ENCODE data around the gene CEP170B.
"Not testable (repeated sequence)": the region's sequence is repeated elsewhere in the genome, so short reads cannot be mapped to it uniquely, and the experiment has no call there.

CEP170B gene

DNA sequence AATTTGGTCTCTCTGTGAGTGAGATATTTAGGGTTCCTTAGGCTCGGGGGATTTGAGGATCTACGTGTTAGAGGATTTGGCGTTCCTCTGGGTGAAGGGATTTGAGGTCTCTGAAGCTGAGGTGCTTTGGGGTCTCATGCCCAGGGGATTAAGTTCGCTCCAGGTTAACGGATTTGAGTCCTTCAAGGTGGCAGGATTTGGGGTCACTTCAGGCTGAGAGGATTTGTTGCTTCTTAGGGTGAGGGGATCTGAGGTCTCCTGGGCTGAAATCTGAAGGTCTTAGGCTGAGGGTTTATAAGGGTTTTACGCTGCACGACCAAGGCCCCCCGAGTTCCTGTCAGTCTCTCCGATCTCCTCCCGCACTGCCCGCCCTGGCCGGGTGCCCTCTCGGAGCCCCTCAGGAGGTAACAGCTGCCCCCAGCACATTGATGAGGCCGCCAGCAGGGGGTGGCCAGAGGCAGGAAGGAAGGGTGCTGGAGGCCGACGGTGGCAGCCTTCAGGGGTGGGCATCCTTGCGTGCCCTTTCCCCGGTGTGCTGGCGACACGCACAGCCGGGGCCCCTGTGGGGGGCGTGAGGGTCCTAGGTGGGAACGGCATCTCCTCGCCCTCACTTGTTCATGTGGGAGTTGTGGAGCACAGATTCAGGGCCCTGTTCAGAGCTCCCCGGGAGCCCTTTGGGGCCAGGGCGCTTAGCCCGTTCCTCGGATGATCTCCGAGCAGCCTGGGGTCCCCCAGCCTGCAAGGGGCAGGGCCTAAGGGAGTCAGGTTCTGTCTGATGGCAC lies 14.3 kb downstream of the CEP170B start:
- DNase-seq (ENCODE audit: low spot score): no peak

DNA sequence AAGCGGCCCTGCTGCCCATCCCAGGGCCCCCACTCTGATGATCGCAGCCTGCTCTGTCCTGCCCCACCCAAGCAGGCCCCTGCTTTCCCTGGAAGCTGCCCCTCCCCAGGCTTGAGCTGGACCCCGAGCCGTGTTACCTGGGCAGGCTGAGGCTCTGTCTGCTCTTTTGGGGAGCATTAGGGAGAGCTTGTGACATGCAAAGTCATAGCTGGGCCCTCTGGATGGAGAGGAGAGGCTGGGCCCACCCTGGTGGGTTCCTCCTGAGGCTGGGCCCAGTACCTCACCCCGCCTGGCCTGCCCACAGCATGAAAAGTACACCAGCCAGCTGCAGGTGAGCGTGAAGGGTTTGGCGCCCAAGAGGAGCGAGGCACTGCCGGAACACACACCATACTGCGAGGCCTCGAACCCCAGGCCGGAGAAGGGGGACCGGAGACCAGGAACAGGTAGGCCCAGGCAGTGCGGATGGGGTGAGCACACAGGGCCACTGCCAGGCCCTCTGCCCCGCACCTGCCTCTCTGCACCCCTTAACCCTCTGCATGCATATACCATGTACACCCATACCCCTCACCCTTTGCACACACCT lies 15.0 kb downstream of the CEP170B start:
- no peak for DNase-seq (ENCODE audit: low spot score)

DNA sequence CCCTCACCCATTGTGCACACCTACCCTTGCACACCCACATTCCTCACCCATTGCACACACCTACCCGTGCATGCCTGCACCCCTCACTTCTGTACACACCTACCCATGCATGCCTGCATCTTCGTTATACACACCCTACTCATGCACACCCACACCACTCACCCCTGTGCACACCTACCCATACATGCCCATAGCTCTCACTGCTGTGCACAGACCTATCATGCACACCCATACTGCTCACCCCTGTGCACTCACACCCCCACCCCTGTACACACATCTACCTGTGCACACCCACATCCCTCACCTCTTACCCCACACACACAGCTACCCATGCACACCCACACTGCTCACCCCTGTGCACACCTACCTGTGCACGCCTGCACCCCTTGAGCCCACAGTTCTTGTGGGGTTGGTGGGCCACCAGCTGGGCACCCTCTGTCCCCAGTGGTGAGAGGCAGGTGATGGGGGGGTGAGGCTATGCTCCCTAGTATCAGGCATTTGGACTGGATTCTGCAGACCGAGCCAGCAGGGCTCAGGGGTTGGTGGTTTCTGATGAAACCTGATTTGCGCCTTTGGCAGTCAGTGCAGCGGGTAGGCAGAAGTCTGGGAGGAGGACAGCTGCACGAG lies 15.6 kb downstream of the CEP170B start:
- DNase-seq (ENCODE audit: low spot score): no peak

DNA sequence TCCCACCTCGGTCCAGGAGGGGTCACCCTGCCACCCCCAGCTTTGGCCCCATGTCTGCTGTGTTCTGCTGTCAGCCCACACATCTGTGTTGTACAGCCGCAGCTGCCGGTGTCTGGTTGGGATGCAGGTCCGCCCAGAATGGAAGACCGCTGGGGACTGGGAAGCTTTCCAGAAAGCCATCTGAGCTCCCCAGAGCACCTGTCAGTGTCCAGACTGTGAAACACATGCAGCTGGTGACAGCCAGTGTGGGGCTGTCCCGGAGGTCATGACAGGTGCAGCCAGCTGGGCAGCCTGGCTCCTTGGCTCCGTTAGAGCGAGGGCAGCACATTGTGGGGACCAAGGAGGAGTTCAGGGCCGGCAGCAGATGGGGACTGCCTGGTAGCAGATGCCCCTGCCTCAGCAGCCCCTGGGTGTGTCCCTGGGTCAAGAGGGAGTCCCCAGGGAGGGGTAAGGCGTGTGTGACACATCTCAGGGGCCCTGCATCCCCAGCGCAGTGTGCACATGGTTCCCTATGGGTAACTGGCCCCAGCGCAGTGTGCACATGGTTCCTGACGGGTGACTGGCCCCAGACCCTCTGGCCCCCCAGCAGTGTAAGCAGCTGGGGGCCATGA lies 16.4 kb downstream of the CEP170B start:
- no peak for DNase-seq (ENCODE audit: low spot score)

DNA sequence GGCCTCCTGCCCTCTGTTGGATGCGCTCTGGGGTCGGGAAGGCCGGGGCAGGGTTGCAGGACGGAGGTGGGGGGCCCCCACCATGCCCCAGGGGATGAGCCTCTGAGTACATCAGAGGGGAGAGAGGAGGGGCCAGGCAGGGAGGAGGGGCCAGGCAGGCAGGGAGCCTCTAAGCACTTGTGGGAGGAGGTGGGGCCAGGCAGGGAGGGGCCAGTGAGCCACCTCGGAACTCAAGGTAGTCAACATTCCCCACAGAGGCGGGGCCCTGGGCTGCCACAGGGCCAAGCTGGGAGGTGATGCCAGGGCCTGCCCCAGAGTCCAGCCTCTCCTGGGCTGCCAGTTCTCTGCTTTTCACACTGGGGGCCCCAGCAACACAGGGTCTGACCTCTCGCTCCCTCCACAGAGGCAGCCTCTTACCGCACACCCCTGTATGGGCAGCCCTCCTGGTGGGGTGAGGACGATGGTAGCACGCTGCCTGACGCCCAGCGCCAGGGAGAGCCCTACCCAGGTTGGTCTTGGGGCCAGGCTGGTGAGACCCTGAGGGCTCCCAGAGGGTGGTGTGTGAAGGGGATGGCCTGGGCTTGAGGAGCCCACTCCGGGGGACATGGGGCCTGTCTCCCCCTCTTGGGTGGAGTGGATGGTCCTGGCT lies 17.4 kb downstream of the CEP170B start:
- no peak for DNase-seq (ENCODE audit: low spot score)

DNA sequence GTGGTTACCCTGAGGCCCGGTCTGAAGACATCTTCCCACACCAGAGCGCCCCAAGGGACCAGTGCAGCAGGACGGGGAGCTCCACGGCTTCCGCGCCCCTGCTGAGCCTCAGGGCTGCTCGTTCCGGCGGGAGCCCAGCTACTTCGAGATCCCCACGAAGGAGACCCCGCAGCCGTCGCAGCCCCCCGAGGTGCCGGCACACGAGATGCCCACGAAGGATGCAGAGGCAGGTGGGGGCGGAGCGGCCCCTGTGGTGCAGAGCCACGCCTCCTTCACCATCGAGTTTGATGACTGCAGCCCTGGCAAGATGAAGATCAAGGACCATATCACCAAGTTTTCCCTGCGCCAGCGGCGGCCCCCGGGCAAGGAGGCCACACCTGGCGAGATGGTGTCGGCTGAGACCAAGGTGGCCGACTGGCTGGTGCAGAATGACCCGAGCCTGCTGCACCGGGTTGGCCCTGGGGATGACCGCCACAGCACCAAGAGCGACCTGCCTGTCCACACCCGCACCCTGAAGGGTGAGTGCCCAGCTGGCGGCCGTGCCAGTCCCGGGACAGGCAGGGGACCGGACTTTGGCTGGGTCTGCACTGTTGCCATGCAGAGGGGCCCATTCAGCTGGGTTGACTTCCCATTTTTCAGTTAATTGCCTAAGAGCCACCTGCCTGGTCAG lies 18.1 kb downstream of the CEP170B start:
- DNase-seq (ENCODE audit: low spot score): no peak

DNA sequence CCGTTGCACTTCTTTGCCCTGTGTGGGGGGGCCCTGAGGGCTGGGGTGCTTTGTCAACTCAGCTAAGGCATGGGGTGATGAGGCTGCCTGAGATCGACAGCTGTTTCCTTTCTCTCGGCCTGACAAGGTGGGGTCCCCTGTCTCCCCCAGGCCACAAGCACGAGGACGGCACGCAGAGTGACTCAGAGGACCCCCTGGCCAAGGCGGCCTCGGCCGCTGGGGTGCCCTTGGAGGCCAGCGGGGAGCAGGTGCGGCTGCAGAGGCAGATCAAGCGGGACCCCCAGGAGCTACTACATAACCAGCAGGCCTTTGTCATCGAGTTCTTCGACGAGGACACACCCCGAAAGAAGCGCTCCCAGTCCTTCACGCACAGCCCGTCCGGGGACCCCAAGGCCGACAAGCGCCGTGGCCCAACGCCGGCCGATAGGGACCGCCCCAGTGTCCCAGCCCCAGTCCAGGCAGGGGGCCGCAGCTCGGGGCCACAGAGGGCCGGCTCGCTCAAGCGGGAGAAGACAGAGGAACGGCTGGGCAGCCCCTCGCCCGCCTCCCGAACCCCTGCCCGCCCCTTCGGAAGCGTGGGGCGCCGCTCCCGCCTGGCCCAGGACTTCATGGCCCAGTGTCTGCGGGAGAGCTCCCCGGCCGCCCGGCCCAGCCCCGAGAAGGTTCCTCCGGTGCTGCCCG lies 18.8 kb downstream of the CEP170B start:
- DNase-seq (ENCODE audit: low spot score): no peak

DNA sequence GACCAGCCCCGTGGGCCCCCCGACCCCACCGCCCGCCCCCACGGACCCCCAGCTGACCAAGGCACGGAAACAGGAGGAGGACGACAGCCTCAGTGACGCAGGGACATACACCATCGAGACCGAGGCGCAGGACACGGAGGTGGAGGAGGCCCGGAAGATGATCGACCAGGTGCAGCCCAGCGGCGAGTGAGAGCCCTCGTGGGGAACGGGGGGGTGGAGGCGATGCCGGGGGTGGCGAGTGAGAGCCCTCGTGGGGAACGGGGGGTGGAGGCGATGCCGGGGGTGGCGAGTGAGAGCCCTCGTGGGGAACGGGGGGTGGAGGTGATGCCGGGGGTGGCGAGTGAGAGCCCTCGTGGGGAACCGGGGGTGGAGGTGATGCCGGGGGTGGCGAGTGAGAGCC lies 19.3 kb downstream of the CEP170B start:
- not testable (repeated sequence) for DNase-seq (ENCODE audit: low spot score)

DNA sequence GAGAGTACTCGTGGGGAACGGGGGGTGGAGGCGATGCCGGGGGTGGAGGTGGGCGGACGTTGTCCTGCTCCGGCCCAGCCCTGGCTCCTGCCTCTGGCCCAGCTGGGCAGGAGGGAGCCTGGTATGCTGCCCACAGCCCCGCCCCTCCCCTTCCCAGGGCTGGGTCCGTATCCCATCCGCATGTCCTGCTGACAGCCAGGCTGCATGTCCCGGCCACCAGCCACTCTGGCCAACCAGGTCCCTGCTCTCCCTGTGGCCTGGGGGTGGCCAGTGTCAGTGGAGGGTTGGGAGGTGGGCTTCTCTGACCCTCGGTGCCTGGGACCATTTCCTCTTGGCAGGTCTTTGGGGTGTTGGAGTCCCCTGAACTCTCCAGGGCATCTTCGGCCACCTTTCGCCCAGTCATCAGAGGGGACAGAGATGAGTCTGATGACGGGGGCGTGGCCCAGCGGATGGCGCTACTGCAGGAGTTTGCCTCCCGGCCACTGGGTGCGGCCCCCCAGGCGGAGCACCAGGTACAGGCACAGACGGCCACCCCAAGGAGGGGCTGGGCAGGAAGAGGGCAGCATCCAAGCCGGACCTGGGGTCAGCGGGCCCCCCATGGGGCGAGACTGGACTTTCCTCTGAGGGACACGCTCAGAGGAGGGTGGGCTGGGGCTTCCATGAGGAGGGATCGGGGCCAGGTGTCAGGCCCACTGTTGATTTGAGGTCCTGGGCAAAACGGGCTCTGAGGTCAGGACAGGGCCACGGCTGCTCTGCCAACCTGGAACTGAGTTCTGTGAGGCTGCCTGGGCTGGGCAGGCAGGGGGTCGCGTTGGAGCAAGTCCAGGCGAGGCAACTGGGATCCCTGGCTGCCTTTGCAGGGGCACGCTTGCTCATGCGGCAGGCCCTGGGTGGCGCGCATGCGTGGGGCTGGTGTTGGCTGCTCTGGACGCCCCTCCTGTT lies 20.2 kb downstream of the CEP170B start:
- DNase-seq (ENCODE audit: low spot score): no peak

DNA sequence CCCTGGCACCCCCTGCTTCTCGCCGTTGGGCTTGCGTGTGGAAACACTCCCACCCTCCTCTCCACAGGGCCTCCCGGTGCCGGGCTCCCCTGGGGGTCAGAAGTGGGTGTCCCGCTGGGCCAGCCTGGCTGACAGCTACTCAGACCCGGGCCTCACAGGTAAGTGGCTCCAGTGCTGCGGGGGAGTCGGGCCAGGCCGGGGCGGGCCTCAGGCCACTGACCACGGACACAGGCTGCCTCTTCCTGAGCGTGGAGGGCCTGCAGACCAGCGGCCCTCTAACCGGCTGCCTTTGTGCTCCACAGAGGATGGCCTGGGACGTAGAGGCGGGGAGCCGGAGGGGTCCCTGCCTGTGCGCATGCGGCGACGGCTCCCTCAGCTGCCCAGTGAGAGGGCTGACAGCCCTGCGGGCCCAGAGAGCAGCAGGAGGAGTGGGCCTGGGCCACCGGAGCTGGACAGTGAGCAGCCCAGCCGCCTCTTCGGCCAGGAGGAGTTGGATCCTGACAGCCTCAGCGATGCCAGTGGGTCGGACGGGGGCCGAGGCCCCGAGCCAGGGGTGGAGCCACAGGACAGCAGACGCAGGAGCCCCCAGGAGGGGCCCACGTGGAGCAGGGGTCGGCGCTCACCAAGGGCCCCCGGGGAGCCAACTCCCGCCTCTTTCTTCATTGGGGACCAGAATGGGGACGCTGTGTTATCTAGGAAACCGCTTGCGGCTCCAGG lies 21.1 kb downstream of the CEP170B start:
- no peak for DNase-seq (ENCODE audit: low spot score)

DNA sequence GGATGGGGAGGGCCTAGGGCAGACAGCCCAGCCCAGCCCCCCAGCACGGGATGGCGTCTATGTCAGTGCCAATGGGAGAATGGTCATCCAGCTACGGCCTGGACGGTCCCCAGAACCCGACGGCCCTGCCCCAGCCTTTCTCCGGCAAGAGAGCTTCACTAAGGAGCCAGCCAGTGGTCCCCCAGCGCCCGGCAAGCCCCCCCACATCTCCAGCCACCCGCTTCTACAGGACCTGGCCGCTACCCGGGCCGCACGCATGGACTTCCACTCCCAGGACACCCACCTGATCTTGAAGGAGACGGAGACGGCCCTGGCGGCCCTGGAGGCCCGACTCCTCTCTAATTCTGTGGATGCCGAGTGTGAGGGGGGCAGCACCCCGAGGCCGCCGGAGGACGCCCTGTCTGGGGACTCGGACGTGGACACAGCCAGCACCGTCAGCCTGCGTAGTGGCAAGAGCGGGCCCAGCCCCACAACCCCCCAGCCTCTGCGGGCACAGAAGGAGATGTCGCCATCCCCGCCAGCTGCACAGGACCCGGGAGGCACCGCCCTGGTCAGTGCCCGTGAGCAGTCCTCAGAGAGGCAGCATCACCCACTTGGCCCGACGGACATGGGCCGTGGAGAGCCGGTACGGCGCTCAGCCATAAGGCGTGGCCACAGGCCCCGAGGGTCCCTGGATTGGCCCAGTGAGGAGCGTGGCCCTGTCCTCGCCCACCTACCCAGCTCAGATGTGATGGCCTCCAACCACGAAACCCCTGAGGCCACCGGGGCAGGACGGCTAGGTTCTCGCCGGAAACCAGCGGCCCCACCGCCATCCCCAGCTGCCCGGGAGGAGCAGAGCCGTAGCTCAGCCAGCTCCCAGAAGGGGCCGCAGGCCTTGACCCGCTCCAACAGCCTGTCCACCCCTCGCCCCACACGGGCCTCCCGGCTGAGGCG lies 21.9 kb downstream of the CEP170B start:
- no peak for DNase-seq (ENCODE audit: low spot score)

DNA sequence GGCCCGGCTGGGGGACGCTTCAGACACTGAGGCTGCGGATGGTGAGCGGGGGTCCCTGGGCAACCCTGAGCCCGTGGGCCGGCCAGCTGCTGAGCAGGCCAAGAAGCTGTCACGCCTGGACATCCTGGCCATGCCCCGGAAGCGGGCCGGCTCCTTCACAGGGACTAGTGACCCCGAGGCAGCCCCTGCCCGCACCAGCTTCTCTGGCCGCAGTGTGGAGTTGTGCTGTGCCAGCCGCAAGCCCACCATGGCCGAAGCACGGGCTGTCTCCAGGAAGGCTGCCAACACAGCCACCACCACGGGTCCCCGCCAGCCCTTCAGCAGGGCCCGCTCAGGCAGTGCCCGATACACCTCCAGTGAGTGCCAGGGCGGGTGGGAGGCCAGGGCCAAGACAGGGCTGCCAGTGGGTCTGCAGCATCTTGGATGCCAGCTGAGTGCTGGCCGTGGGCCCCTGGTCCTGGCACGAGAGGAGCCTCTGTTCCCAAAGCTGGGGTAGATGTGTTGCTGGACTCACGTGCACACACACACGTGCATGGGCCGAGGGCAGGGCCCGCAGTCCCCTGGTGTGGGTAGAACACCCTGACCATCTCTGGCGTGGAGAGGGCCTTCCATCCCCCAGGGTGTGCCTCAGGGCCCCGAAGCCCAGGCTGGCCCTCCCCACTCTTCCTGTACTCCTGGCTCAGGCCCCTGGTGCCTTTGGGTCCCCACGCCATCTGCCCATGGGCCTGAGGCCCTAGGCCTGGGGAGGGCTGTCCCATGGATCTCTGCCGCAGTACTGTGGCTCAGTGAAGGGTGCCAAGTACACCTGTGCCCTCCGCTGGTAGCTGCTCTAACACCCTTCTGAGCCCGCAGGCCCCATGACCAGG lies 22.8 kb downstream of the CEP170B start:
- DNase-seq (ENCODE audit: low spot score): no peak

DNA sequence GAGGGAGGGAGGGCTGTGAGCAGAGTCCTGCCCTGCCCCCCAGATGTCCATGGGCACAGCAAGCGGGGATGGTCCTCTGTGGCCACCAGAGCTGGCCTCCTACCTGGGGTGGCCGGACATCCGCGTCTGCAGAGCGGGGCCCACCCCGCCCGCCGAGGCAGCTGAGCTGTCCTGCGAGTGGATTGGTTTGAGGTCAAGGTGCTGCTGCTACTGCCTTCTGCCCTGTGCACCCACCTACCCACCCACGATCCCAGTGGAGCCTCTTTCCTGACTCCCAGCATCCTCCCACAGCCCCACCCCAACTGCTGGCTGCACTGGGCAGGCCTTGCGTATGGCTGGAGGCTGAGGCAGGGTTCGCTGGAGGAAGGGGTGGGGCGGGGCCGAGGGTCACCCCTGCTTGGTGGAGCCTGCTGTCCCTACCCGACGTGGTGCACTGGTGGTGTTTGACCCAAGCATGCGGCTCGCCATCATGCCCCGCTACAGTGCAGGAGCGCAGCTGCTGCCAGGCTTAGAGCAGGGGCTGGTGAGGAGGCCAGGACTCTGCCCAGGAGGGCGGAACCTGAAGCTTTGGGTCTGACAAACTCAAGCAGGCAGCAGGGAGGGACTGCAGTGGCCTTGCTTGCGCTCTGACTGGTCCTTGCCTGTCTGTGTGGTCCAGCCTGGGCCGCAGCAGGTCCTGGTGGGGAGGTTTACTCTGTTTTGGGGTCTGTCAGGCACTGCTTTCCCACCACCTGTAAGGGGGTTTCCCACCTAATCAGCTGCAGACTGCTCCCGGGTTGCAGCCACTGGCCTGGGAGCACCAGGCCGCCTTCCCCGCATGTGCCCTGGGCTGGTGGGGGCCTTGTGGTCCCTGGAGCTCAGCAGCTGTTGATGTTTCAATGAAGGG lies 23.7 kb downstream of the CEP170B start:
- no peak for DNase-seq (ENCODE audit: low spot score)

DNA sequence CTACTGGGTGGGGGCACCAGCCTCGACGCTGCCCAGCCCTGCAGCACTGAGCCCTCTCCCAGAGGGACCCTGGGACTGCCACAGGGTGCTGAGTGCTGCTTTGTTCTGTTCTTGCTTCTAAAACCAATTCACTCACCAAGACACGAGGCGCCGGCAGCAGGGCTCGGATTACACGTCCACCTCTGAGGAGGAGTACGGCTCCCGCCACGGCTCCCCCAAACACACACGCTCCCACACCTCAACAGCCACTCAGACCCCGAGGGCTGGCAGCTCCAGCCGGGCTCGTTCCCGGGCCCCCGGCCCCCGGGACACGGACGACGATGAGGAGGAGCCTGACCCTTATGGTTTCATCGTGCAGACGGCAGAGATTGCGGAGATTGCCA lies 24.3 kb downstream of the CEP170B start:
- no peak for DNase-seq (ENCODE audit: low spot score)

DNA sequence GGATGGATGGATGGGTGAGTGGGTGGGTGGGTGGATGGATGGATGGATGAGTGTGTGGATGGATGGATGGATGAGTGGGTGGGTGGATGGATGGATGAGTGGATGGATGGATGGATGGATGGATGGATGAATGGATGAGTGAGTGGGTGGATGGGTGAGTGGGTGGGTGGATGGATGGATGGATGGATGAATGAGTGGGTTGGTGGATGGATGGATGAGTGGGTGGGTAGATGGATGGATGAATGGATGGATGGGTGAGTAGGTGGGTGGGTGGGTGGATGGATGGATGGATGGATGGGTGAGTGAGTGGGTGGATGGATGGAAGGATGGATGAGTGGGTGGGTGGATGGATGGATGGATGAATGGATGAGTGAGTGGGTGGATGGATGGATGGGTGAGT lies 25.2 kb downstream of the CEP170B start:
- not testable (repeated sequence) for DNase-seq (ENCODE audit: low spot score)

DNA sequence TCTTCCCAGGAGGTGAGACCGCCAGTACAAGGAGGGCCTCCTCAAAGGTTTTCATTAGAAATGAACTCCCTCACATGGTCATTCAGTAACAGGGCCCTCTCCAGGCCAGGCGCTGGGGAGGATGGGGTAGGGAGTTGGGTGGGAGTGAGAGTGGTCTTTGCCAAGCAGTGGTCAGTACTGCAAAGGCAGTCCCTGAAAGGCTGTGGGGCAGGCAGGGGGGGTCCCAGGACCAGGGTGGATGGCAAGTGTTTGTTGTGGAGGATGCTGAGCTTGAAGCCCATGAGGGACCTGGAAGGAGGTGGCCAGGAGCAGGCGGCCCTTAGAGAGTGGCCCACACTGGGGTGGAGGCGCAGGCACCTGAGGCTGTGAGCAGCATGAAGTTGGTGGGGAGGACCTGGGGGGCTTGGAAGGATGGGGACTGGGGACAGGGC lies 26.1 kb downstream of the CEP170B start:
- no peak for DNase-seq (ENCODE audit: low spot score)
